OCI-LY3 (cell line): Measurements from ENCODE around the gene PPFIA2.

Experiments used
- EZH2phosphoT487 ChIP-seq: fragments of 200-600 bp; shearing (Covaris generic); IDR thresholded peaks from 2 replicates; pipeline ENCODE4 v1.6.1; 2018; ENCODE audit warnings: antibody characterized with exemption, mixed run types, low read depth
- TF ChIP-seq, protein P1 (sequence below): fragments of 200-600, 300-600 bp; sonication (generic); IDR thresholded peaks from 2 replicates; pipeline ENCODE4 v1.5.1; 2014; ENCODE audit warnings: antibody characterized with exemption, low read length, low read depth

DNA sequence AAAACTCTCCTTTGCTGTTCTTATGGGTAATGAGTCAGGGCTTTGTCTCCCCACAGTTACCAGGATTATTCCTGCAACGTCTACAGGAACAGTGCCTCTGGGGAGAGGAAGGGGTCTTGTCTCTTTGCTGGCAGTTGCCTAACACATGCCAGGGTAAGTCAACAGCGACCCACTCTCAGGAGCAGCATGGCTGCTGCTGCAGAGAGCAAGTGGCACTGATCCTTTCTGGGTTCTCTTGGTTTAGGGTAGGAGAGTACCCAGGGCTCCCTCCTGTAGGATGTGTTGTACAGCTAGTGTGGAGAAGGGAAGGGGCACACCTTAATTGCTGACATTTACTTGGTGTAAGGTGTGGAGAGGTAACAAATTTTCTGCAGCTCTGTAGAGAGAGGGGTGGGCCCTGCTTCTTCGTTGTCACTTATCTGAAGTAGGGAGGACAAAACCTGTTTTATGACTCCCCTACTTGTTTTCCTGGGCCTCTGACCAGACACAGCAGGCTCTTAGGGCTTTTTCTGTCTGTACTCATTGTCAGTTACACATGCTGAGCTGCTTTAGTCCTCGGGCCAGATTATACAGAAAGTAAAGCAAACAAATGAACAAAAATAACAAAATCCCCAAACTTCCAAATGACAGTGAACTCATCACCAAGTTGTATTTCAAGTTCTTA lies 513.1 kb downstream of the PPFIA2 start:
- TF ChIP-seq, protein P1, sequence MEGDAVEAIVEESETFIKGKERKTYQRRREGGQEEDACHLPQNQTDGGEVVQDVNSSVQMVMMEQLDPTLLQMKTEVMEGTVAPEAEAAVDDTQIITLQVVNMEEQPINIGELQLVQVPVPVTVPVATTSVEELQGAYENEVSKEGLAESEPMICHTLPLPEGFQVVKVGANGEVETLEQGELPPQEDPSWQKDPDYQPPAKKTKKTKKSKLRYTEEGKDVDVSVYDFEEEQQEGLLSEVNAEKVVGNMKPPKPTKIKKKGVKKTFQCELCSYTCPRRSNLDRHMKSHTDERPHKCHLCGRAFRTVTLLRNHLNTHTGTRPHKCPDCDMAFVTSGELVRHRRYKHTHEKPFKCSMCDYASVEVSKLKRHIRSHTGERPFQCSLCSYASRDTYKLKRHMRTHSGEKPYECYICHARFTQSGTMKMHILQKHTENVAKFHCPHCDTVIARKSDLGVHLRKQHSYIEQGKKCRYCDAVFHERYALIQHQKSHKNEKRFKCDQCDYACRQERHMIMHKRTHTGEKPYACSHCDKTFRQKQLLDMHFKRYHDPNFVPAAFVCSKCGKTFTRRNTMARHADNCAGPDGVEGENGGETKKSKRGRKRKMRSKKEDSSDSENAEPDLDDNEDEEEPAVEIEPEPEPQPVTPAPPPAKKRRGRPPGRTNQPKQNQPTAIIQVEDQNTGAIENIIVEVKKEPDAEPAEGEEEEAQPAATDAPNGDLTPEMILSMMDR = no peak
- no peak for TF ChIP-seq EZH2phosphoT487
